HCT116 (cell line): ENCODE data around the gene SGF29. TPM values are rescaled to one million over a fixed set of nuclear protein-coding genes. Genes with fewer than 3 reads are reported as not detected.

Experiments used
- ATAC-seq: fragments of 200-7000 bp; cut with Tn5 transposase; 2 replicates; pipeline ENCODE4 v1.9.1; 2020; ENCODE audit warnings: mild to moderate bottlenecking, moderate library complexity
- BruUV-seq: library from RNA; stranded (reverse); fragments of 400-500 nt; replicated peaks from 2 replicates; lab custom pipeline; 2021; lab: Mats Ljungman, UMichigan
- CTCF ChIA-PET: fragments of 300-600 bp; sonication (Branson Sonifier 250); formaldehyde crosslinking; loops from one replicate; lab custom pipeline; 2021; ENCODE audit warnings: antibody characterized with exemption; lab: Charles Lee
- POLR2A ChIA-PET: fragments of 300-600, 350-600 bp; sonication (Branson Sonifier 250); formaldehyde crosslinking; loops from one replicate; lab custom pipeline; 2021; ENCODE audit warnings: antibody characterized with exemption; lab: Charles Lee
- RAD21 ChIA-PET, 2 experiments: fragments of 300-600 bp; sonication (Branson Sonifier 250); formaldehyde crosslinking; loops; one replicate each; lab custom pipeline; 2023; ENCODE audit warnings: low total read pairs in 2 of 2; ENCODE audit not compliant: uncharacterized antibody in 2 of 2, unreplicated experiment in 2 of 2, low non-redundant PET in 1 of 2; lab: Charles Lee
- DNase-seq: peaks from one replicate; pipeline ENCODE4 v3.0.0-alpha.2; 2010; ENCODE audit warnings: low read depth, low spot score
- H2AFZ ChIP-seq: fragments of 200-600 bp; shearing (Covaris generic), sonication (generic); 2 replicates; pipeline ENCODE4 v1.6.1; 2017; ENCODE audit warnings: low read depth, mixed run types, mixed read lengths, antibody characterized with exemption, low read length; ENCODE audit not compliant: poor library complexity, severe bottlenecking
- H3K27ac ChIP-seq: 2 replicates; pipeline ENCODE4 v1.5.1; 2012; ENCODE audit warnings: low read depth, low read length
- H3K27me3 ChIP-seq: fragments of 200-600 bp; sonication (generic); 2 replicates; pipeline ENCODE4 v1.6.1; 2016; ENCODE audit warnings: mixed run types, low read length, mixed read lengths; ENCODE audit not compliant: insufficient read depth
- H3K36me3 ChIP-seq, 2 experiments: fragments of 200-500 bp in 1 of 2; fragments of 200-600 bp in 1 of 2; sonication (Bioruptor generic) in 1 of 2; sonication (generic) in 1 of 2; 2 replicates each; pipeline versions ENCODE4 v1.5.1 to v1.6.1; 2014 to 2016; ENCODE audit warnings: low read length in 2 of 2, inconsistent platforms in 1 of 2, mixed read lengths in 1 of 2, mixed run types in 1 of 2; ENCODE audit not compliant: insufficient read depth in 2 of 2, control insufficient read depth in 1 of 2
- H3K4me1 ChIP-seq, 2 experiments: fragments of 200-600 bp in 1 of 2; sonication (generic) in 1 of 2; 2 replicates each; pipeline versions ENCODE4 v1.5.1 to v1.6.1; 2012 to 2017; ENCODE audit warnings: low read length in 2 of 2, inconsistent platforms in 1 of 2, mild to moderate bottlenecking in 1 of 2, mixed read lengths in 1 of 2, mixed run types in 1 of 2, moderate library complexity in 1 of 2; ENCODE audit not compliant: insufficient read depth in 2 of 2, control insufficient read depth in 1 of 2
- H3K4me2 ChIP-seq: fragments of 200-600 bp; sonication (generic); 2 replicates; pipeline ENCODE4 v1.6.1; 2017; ENCODE audit warnings: mixed run types, low read length, mixed read lengths
- H3K4me3 ChIP-seq, 2 experiments: fragments of 200-600 bp in 1 of 2; sonication (generic) in 1 of 2; replicated peaks in 1 of 2; 2 replicates each; pipeline ENCODE4 v1.5.1; 2011 to 2016; ENCODE audit warnings: low read length in 2 of 2, control low read depth in 1 of 2, low read depth in 1 of 2, mild to moderate bottlenecking in 1 of 2, mixed read lengths in 1 of 2, mixed run types in 1 of 2
- H3K79me2 ChIP-seq: fragments of 200-600 bp; sonication (generic); 2 replicates; pipeline ENCODE4 v1.6.1; 2017; ENCODE audit warnings: mild to moderate bottlenecking, mixed run types, low read length, moderate library complexity, mixed read lengths; ENCODE audit not compliant: insufficient read depth
- H3K9ac ChIP-seq: fragments of 200-600 bp; sonication (generic); 2 replicates; pipeline ENCODE4 v1.6.1; 2016; ENCODE audit warnings: low read length, mixed read lengths
- H3K9me2 ChIP-seq: fragments of 200-600 bp; sonication (generic), shearing (Covaris generic); 2 replicates; pipeline ENCODE4 v1.6.1; 2017; ENCODE audit warnings: mixed run types, mild to moderate bottlenecking, moderate library complexity; ENCODE audit not compliant: insufficient read depth
- H3K9me3 ChIP-seq, 2 experiments: fragments of 200-500 bp in 1 of 2; fragments of 200-600 bp in 1 of 2; sonication (Bioruptor generic) in 1 of 2; sonication (generic) in 1 of 2; 2 replicates each; pipeline ENCODE4 v1.6.1; 2014 to 2017; ENCODE audit warnings: low read length in 2 of 2, mixed read lengths in 2 of 2, inconsistent platforms in 1 of 2, low read depth in 1 of 2, mild to moderate bottlenecking in 1 of 2, mixed run types in 1 of 2, moderate library complexity in 1 of 2; ENCODE audit not compliant: control insufficient read depth in 1 of 2, insufficient read depth in 1 of 2
- H4K20me1 ChIP-seq: fragments of 200-600 bp; sonication (generic), shearing (Covaris generic); 2 replicates; pipeline ENCODE4 v1.6.1; 2017; ENCODE audit warnings: mixed run types, mild to moderate bottlenecking, moderate library complexity; ENCODE audit not compliant: insufficient read depth
- CBX3 ChIP-seq: IDR thresholded peaks from 2 replicates; pipeline ENCODE4 v1.6.1; 2012; ENCODE audit warnings: low read depth
- CEBPB ChIP-seq: IDR thresholded peaks from 2 replicates; pipeline ENCODE4 v1.6.1; 2012; ENCODE audit warnings: low read depth
- EGR1 ChIP-seq: IDR thresholded peaks from 2 replicates; pipeline ENCODE4 v1.6.1; 2012; ENCODE audit warnings: low read depth
- ELF1 ChIP-seq: IDR thresholded peaks from 2 replicates; pipeline ENCODE4 v1.6.1; 2012; ENCODE audit warnings: low read depth, borderline replicate concordance
- JUND ChIP-seq: IDR thresholded peaks from 2 replicates; pipeline ENCODE4 v1.6.1; 2012
- POLR2A ChIP-seq: IDR thresholded peaks from 2 replicates; pipeline ENCODE4 v1.7.0; 2011; ENCODE audit warnings: borderline replicate concordance; ENCODE audit not compliant: insufficient read depth, insufficient read length; ENCODE audit errors: extremely low read depth
- POLR2AphosphoS5 ChIP-seq: IDR thresholded peaks from 2 replicates; pipeline ENCODE4 v1.6.1; 2011; ENCODE audit warnings: mild to moderate bottlenecking, low read depth, low read length, moderate library complexity
- RAD21 ChIP-seq: IDR thresholded peaks from 2 replicates; pipeline ENCODE4 v1.6.1; 2012; ENCODE audit warnings: low read depth, mild to moderate bottlenecking
- REST ChIP-seq: IDR thresholded peaks from 2 replicates; pipeline ENCODE4 v1.6.1; 2012; ENCODE audit warnings: low read depth
- SP1 ChIP-seq: IDR thresholded peaks from 2 replicates; pipeline ENCODE4 v1.6.1; 2012; ENCODE audit warnings: low read depth
- TCF7L2 ChIP-seq: IDR thresholded peaks from 2 replicates; pipeline ENCODE4 v1.7.0; 2011; ENCODE audit warnings: borderline replicate concordance, inconsistent platforms; ENCODE audit not compliant: insufficient read depth, insufficient read length; ENCODE audit errors: extremely low read depth
- YY1 ChIP-seq: IDR thresholded peaks from 2 replicates; pipeline ENCODE4 v1.6.1; 2011; ENCODE audit warnings: low read length, low read depth, moderate library complexity, mild to moderate bottlenecking; ENCODE audit not compliant: insufficient replicate concordance; ENCODE audit errors: extremely low read depth
- ZFX ChIP-seq: fragments of 450-650 bp; IDR thresholded peaks from 2 replicates; pipeline ENCODE4 v1.6.1; 2017
- ZNF274 ChIP-seq: fragments of 200-500 bp; sonication (Bioruptor generic); IDR thresholded peaks from 2 replicates; pipeline ENCODE4 v1.6.1; 2014; ENCODE audit warnings: mild to moderate bottlenecking, low read depth, low read length, inconsistent platforms
- intact Hi-C: fragments of 100-400 bp; cut with micrococcal nuclease; formaldehyde crosslinking; loops from 2 replicates; pipeline ENCODE4 v1.10.0; 2022
- total RNA-seq: library from RNA; stranded (reverse); gene quantifications from one replicate; pipeline ENCODE4 v1.2.1, GENCODE V29; 2021; ENCODE audit not compliant: unreplicated experiment
- TF ChIP-seq, protein P1 (sequence below): IDR thresholded peaks from 2 replicates; pipeline ENCODE4 v1.6.1; 2012
- TF ChIP-seq, protein P2 (sequence below): IDR thresholded peaks from 2 replicates; pipeline ENCODE4 v1.6.1; 2012

The SGF29 gene
- total RNA-seq, 1 experiment from 2014 or later: 19.7 TPM

GRCh38 chr16:28513484-28514181 is 40.1 kb upstream of the SGF29 start:
- POLR2A ChIA-PET: no interaction called here
- no peak for DNase-seq

DNA sequence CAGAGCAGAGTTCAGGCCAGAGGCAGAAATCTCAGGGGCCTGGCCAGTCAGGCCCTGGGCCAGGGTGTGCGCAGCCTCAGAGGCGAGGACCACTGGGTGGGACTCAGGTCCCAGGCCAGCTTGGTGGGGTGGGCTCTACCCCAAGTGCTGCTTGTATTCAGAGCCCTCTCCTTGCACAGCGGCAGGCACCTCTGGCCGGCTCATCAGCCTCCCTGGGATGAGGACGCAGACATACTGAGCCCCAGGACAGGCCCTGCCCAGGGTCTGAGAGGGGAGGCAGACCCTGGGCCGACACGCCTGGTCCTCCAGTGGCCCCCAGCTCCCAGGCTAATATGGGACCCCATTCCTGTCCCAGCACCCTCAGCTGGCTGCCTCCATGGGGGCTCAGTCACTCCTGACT is 39.5 kb upstream of the SGF29 start:
- ChIA-PET POLR2A (no interaction called here), RAD21 (no interaction called here), CTCF (no interaction called here)
- Histone ChIP-seq H3K9me3 (no peaks in the 10 kb centered on the region), H3K36me3 (no peaks in the 10 kb centered on the region), H3K27me3 (no peaks in the 10 kb centered on the region), H3K9ac (no peak overlapping the region), H4K20me1 (no peaks in the 10 kb centered on the region), H3K9me2 (no peaks in the 10 kb centered on the region), H3K4me1 (no peaks in the 10 kb centered on the region), H3K4me3 (no peak overlapping the region), H3K4me2 (no peak overlapping the region), H3K27ac (no peak overlapping the region), H2AFZ (no peak overlapping the region), H3K79me2 (no peaks in the 10 kb centered on the region)
- no TSS peak for BruUV-seq
- intact Hi-C loops: no loop called here
- ATAC-seq: no peak
- DNase-seq: no peak
- TF ChIP-seq, protein P1, sequence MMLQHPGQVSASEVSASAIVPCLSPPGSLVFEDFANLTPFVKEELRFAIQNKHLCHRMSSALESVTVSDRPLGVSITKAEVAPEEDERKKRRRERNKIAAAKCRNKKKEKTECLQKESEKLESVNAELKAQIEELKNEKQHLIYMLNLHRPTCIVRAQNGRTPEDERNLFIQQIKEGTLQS: no peak
- TF ChIP-seq POLR2AphosphoS5 (no peak), YY1 (no peak), JUND (no peak), ZNF274 (no peak), RAD21 (no peak), TCF7L2 (no peak), SP1 (no peak), ZFX (no peak), CEBPB (no peak), REST (no peak), EGR1 (no peak)

More at GRCh38 chr16:28513484-28514181, 40.1 kb upstream of the SGF29 start:
- H3K4me2 ChIP-seq: no peak overlapping the region
- CTCF ChIA-PET: no interaction called here
- no peak overlapping the region for H2AFZ ChIP-seq
- H3K79me2 ChIP-seq: no peaks in the 10 kb centered on the region
- no peaks in the 10 kb centered on the region for H3K9me2 ChIP-seq
- no peak for TF ChIP-seq CBX3
- TF ChIP-seq, protein P1: no peak
- TF ChIP-seq SP1: no peak
- no peak for TF ChIP-seq ELF1
- TF ChIP-seq YY1: no peak
- TF ChIP-seq RAD21: no peak
- TF ChIP-seq, protein P2, sequence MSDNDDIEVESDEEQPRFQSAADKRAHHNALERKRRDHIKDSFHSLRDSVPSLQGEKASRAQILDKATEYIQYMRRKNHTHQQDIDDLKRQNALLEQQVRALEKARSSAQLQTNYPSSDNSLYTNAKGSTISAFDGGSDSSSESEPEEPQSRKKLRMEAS: no peak
- no peak for TF ChIP-seq ZNF274
- TF ChIP-seq POLR2A: no peak
- no peak for TF ChIP-seq ZFX
- H3K36me3 ChIP-seq: no peaks in the 10 kb centered on the region
- RAD21 ChIA-PET: no interaction called here
- H3K9ac ChIP-seq: no peak overlapping the region
- intact Hi-C loops: no loop called here
- H3K9me3 ChIP-seq: no peaks in the 10 kb centered on the region
- ATAC-seq: no peak
- no peak overlapping the region for H3K27ac ChIP-seq
- no peaks in the 10 kb centered on the region for H3K27me3 ChIP-seq
- no peaks in the 10 kb centered on the region for H4K20me1 ChIP-seq
- no peaks in the 10 kb centered on the region for H3K4me1 ChIP-seq
- H3K4me3 ChIP-seq: no peak overlapping the region
- no TSS peak for BruUV-seq
